ENCODE data around the gene UPF2. TPM values are rescaled to one million over a fixed set of nuclear protein-coding genes. Genes with fewer than 3 reads are reported as not detected.

Gene UPF2
- total and polyA plus RNA-seq, 2 donors (not counting 1 experiment from before 2014, with no cell fraction given) = 8.9 to 60.0 TPM

GRCh38 chr10:12091421-12091820 lies 48.8 kb upstream of the UPF2 start:
- H2AFZ ChIP-seq (ENCODE audit: insufficient read depth, low read depth, low read length, poor library complexity, severe bottlenecking) = no peak overlapping the region
- Mint-ChIP-seq H3K4me3 (no peak overlapping the region), H3K4me1 (no peaks in the 10 kb centered on the region), H3K27me3 (no peaks in the 10 kb centered on the region), H3K9me3 (ENCODE audit: insufficient read depth) (no peaks in the 10 kb centered on the region), H3K27ac (no peak overlapping the region)
- H3K27me3 ChIP-seq (replicated peaks in 1 of 4; ENCODE audit: control extremely low read depth in 1 of 4, control insufficient read depth in 3 of 4, insufficient read depth in 4 of 4, low read length in 3 of 4) = no peaks in the 10 kb centered on the region
- no peak overlapping the region for H3K9ac ChIP-seq (ENCODE audit: low read length)
- no CpG with 5 or more reads among the region's 4 CpGs for WGBS (ENCODE audit: insufficient coverage)
- no peak for ATAC-seq (ENCODE audit: low read depth)
- TF ChIP-seq EZH2 (IDR thresholded peaks at IDR 0.05; ENCODE audit: borderline replicate concordance, insufficient read depth, low read depth, low read length, poor library complexity, severe bottlenecking) (no peak), CTCF (IDR thresholded peaks at IDR 0.05) (no peak)
- CTCF ChIA-PET = no interaction called here
- peaks cover 6% of the 10 kb centered on the region for H4K20me1 ChIP-seq (ENCODE audit: control insufficient read depth, insufficient read depth, low read length, poor library complexity, severe bottlenecking)
- peaks cover 32% of the 10 kb centered on the region for H3K79me2 ChIP-seq (ENCODE audit: control insufficient read depth, insufficient read depth, low read length)
- DNase-seq = no peak
- H3K4me2 ChIP-seq (replicated peaks; ENCODE audit: low read depth, low read length, poor library complexity, severe bottlenecking) = no peak overlapping the region
- H3K36me3 ChIP-seq (replicated peaks in 1 of 2; ENCODE audit: control extremely low read depth in 1 of 2, control insufficient read depth in 1 of 2, extremely low read depth in 1 of 2, insufficient read depth in 2 of 2, low read length in 1 of 2) = peaks cover 11 to 78% of the 10 kb centered on the region in 2 experiments
- H3K9me3 ChIP-seq (ENCODE audit: control extremely low read depth in 1 of 3, control insufficient read depth in 2 of 3, insufficient read depth in 1 of 3, low read length in 2 of 3) = no peaks in the 10 kb centered on the region
- no peak overlapping the region for H3K27ac ChIP-seq (ENCODE audit: low read length in 2 of 2)
- no peak overlapping the region for H3K4me3 ChIP-seq (ENCODE audit: control extremely low read depth in 1 of 5, extremely low read depth in 1 of 5, insufficient read depth in 1 of 5, low read depth in 2 of 5, low read length in 4 of 5)
- intact Hi-C loops (cut with micrococcal nuclease) = no loop called here
- POLR2A ChIA-PET = no interaction called here
- no peaks in the 10 kb centered on the region for H3K4me1 ChIP-seq (ENCODE audit: control insufficient read depth in 2 of 2, insufficient read depth in 2 of 2, low read length in 2 of 2)

DNA sequence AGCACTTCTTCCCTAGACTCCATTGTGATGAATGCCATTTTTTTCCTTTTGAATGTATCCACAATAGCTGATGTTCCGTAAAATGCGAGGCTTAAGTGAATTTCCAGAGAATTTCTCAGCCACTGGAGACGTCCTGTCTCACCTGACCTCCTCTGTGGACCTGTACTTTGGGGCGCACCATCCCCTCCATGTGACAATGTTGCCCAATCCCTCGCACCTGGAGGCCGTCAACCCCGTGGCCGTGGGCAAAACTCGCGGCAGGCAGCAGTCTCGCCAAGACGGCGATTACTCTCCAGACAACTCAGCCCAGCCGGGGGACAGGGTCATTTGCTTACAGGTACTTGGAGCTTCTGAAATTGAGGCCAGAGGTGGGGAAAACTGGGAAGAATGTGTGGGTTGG lies 46.3 kb upstream of the UPF2 start:
- no peaks in the 10 kb centered on the region for H3K27me3 Mint-ChIP-seq
- intact Hi-C loops (cut with micrococcal nuclease) = no loop called here
- CTCF ChIA-PET = no interaction called here
- Histone ChIP-seq H3K4me1 (ENCODE audit: control insufficient read depth in 2 of 2, insufficient read depth in 2 of 2, low read length in 2 of 2) (no peaks in the 10 kb centered on the region), H3K4me2 (replicated peaks; ENCODE audit: low read depth, low read length, poor library complexity, severe bottlenecking) (no peak overlapping the region), H2AFZ (ENCODE audit: insufficient read depth, low read depth, low read length, poor library complexity, severe bottlenecking) (no peak overlapping the region), H4K20me1 (ENCODE audit: control insufficient read depth, insufficient read depth, low read length, poor library complexity, severe bottlenecking) (peaks cover 6% of the 10 kb centered on the region), H3K79me2 (ENCODE audit: control insufficient read depth, insufficient read depth, low read length) (peaks cover 30% of the 10 kb centered on the region), H3K36me3 (replicated peaks in 1 of 2; ENCODE audit: control extremely low read depth in 1 of 2, control insufficient read depth in 1 of 2, extremely low read depth in 1 of 2, insufficient read depth in 2 of 2, low read length in 1 of 2) (peaks cover 12 to 81% of the 10 kb centered on the region in 2 experiments), H3K27me3 (replicated peaks in 1 of 4; ENCODE audit: control extremely low read depth in 1 of 4, control insufficient read depth in 3 of 4, insufficient read depth in 4 of 4, low read length in 3 of 4) (no peaks in the 10 kb centered on the region), H3K4me3 (ENCODE audit: control extremely low read depth in 1 of 5, extremely low read depth in 1 of 5, insufficient read depth in 1 of 5, low read depth in 2 of 5, low read length in 4 of 5) (no peak overlapping the region), H3K9ac (ENCODE audit: low read length) (no peak overlapping the region), H3K27ac (ENCODE audit: low read length in 2 of 2) (no peak overlapping the region), H3K9me3 (ENCODE audit: control extremely low read depth in 1 of 3, control insufficient read depth in 2 of 3, insufficient read depth in 1 of 3, low read length in 2 of 3) (no peaks in the 10 kb centered on the region)
- ATAC-seq (ENCODE audit: low read depth) (no peak), DNase-seq (no peak)
- H3K9me3 Mint-ChIP-seq (ENCODE audit: insufficient read depth) = no peaks in the 10 kb centered on the region
- H3K27ac Mint-ChIP-seq = peak overlapping the region; percentile 61
- POLR2A ChIA-PET = no interaction called here
- TF ChIP-seq EZH2 (IDR thresholded peaks at IDR 0.05; ENCODE audit: borderline replicate concordance, insufficient read depth, low read depth, low read length, poor library complexity, severe bottlenecking) (no peak), CTCF (IDR thresholded peaks at IDR 0.05) (no peak)
- no peaks in the 10 kb centered on the region for H3K4me1 Mint-ChIP-seq
- WGBS (ENCODE audit: insufficient coverage) = 95% methylated on average over 14 of the region's 14 CpGs
- H3K4me3 Mint-ChIP-seq = no peak overlapping the region

Data from B cell (primary cell).